Naive thymus-derived CD8-positive, alpha-beta T cell (primary cell): ENCODE data around the gene GATA1. TPM values are rescaled to one million over a fixed set of nuclear protein-coding genes. Genes with fewer than 3 reads are reported as not detected.

Experiments
- ATAC-seq, 2 donors: fragments of 150-1000 bp; cut with Tn5 transposase in 1 of 2; sonication (Bioruptor Pico), chemical (Tn5 transposase) in 1 of 2; 1 replicate in 1 of 2; 2 replicates in 1 of 2; pipeline ENCODE4 v1.10.0; 2021; ENCODE audit warnings: mild to moderate bottlenecking in 2 of 2, moderate library complexity in 2 of 2
- POLR2A ChIA-PET: fragments of 350-600 bp; sonication (Branson Sonifier 250); formaldehyde crosslinking; loops from one replicate; lab custom pipeline; 2021; ENCODE audit warnings: antibody characterized with exemption; lab: Charles Lee
- DNase-seq, 10 donors: peaks; one replicate each; pipeline versions ENCODE4 v3.0.0 to v3.0.0-alpha.2; 2020 to 2022
- H3K27ac Mint-ChIP-seq, 10 donors: one replicate each; pipeline ENCODE4 v1.8.0; 2020 to 2022; ENCODE audit warnings: mild to moderate bottlenecking in 10 of 10, mixed read lengths in 10 of 10, moderate library complexity in 4 of 10, inconsistent platforms in 1 of 10
- H3K27me3 Mint-ChIP-seq, 5 donors: one replicate each; pipeline ENCODE4 v1.8.0; 2021 to 2022; ENCODE audit warnings: mixed read lengths in 5 of 5
- H3K36me3 Mint-ChIP-seq, 3 donors: one replicate each; pipeline ENCODE4 v1.8.0; 2020 to 2022; ENCODE audit warnings: mixed read lengths in 3 of 3, mild to moderate bottlenecking in 2 of 3, inconsistent platforms in 1 of 3
- H3K4me1 Mint-ChIP-seq, 4 donors: one replicate each; pipeline ENCODE4 v1.8.0; 2021 to 2022; ENCODE audit warnings: mixed read lengths in 4 of 4
- H3K4me3 Mint-ChIP-seq, 10 donors: one replicate each; pipeline ENCODE4 v1.8.0; 2020 to 2022; ENCODE audit warnings: mild to moderate bottlenecking in 10 of 10, mixed read lengths in 10 of 10, moderate library complexity in 6 of 10, inconsistent platforms in 1 of 10
- H3K9me3 Mint-ChIP-seq, 9 donors: one replicate each; pipeline ENCODE4 v1.8.0; 2020 to 2022; ENCODE audit warnings: mixed read lengths in 9 of 9, mild to moderate bottlenecking in 3 of 9, inconsistent platforms in 1 of 9, moderate library complexity in 1 of 9
- polyA plus RNA-seq, 3 donors: library from polyadenylated mRNA; unstranded; fragments of 300-500 nt; fragmentation: Illumina TruSeq; gene quantifications; one replicate each; pipeline ENCODE4 v1.2.3, GENCODE V29; 2021
- total RNA-seq, 8 experiments: library from RNA in 2 of 8; stranded (reverse) in 2 of 8; gene quantifications; one replicate each; pipeline ENCODE4 v1.2.3 and lab custom pipeline; 2021 to 2026

The GATA1 gene
- total and polyA plus RNA-seq, 5 experiments from 2014 or later = not detected

DNA sequence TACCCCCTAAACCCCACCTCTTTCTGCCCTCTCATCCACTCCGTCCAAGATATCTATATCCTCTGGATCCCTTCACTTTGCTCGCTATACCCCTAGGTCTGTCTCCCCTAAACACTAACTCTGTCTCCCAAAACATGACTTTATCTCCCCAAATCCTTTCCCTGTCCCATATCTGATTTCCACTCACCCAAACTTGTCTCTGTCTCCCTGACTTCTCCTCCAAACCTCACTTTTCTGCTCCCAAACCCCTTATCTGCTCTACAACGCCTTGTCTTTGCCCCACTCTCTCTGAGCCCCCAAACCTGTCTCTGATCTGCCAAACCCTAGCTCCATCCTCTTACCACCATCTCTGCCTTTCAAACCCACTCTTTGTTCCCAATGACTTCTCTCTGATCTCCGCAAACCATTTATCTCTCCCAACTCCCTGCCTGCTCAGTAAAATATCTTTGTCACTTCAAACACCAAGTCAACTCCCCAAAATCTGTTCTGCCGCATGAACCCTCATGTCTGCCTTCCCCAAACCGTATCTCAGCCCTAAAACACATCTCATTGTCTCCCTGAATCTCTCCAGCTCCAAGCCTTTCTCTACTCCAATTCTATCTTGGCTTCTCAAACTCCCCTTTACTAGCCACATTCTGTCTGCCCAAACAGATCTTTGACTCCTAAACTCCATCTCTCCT, 575 bp downstream of the GATA1 start:
- no peak for ATAC-seq
- DNase-seq = no peak
- POLR2A ChIA-PET = no interaction called here
- H3K9me3 Mint-ChIP-seq = peaks cover 0 to 2% (median 0%) of the 10 kb centered on the region in 9 donors
- no peaks in the 10 kb centered on the region for H3K27me3 Mint-ChIP-seq
- H3K27ac Mint-ChIP-seq = peak overlapping the region in 1 of 10 donors; percentile 8
- H3K4me3 Mint-ChIP-seq = no peak overlapping the region
- H3K4me1 Mint-ChIP-seq = peaks cover 13 to 24% (median 16%) of the 10 kb centered on the region in 4 donors
- H3K36me3 Mint-ChIP-seq = no peaks in the 10 kb centered on the region

DNA sequence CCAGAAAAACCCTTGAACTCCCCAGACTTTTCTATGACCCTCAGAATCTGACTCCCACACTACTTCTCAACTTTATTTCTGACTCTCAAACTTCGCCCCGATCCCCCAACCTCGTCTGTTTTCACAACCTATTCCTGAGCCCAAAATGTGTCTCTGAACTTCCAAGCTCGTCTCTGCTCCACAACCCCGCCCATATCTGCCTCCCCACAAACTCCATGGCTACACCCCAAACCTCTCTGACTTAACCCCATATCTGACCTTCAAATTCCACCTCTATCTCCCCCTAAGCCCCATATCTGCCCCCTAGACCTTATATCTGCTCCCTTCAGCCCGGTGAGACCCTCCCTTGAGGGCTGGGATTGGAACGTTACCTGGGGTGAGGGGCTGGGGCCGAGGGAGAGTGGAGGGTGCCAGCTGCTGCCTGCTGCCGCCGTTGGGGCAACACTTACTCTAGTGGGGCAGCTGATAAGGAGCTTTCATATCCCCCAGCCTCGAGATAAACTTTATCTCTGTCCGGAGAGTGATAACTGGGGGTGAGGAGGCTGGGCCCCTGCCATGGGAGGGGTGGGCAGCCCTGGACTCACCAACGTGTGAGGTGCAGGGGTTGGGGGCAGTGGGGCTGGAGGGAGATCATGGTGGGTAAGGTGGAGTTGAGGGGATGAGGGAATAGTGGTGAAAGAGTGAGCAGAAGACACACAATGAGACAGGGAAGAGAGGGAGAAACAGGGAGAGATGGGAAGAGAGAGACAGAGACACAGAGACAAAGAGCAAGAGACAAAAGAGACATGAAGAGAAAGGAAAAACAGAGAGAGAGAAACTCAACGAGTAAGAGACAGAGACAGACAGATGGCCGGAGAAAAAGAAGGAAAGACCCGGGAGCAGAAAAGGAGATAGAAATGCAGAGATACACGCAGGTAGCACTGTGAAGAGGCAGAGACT, 1.4 kb downstream of the GATA1 start:
- Mint-ChIP-seq H3K4me1 (peaks cover 13 to 24% (median 16%) of the 10 kb centered on the region in 4 donors), H3K9me3 (peaks cover 0 to 2% (median 0%) of the 10 kb centered on the region in 9 donors), H3K27ac (peak overlapping the region in 4 of 10 donors; percentile 16 to 95 (median 50)), H3K27me3 (no peaks in the 10 kb centered on the region), H3K4me3 (peak overlapping the region in 1 of 10 donors; percentile 64), H3K36me3 (no peaks in the 10 kb centered on the region)
- ATAC-seq (no peak), DNase-seq (no peak)
- POLR2A ChIA-PET = no interaction called here

DNA sequence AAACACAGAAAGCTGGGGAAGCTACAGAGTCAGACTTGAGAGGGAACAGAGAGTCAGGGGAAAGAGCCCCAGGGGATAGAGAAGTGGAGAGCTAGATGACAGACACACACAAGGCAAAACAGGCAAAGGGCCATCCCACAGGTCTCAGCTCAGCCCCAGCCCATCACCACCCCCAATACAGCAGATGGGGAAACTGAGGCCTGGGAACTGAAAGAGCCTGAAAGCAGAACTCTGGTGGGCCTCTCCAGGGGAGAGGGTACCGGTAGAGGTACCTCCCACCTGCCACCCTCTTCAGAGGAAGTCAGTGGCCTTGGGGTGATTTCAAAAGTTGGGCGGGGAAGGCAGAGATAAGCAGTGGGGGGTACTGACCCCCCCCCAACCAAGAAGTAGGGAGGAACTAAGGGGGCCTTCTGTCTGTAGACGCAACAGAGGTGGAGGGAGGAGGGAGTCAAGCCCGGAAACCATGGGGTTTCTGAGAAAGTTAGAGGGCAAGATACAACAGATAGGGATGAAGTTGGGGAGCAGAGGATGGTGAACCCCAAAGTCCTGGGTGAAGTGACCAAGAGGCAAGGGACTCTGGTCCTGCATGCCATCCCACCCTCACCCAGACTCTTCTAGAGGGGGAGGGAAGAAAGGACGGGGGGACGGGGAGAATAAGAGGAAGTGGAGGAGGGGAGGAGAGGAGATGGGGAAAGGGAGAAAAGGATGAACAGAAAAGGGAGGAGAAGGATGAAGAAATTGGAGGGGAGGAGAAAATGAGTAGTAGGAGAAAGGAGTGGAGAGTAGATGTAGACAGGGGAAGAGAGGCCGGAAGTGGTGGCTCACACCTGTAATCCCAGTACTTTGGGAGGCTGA, 3.2 kb downstream of the GATA1 start:
- Mint-ChIP-seq H3K36me3 (no peaks in the 10 kb centered on the region), H3K27me3 (no peaks in the 10 kb centered on the region), H3K4me1 (peaks cover 13 to 24% (median 16%) of the 10 kb centered on the region in 4 donors), H3K4me3 (peak overlapping the region in 5 of 10 donors; percentile 36 to 75 (median 64)), H3K9me3 (peaks cover 0 to 2% (median 0%) of the 10 kb centered on the region in 9 donors), H3K27ac (peak overlapping the region in 9 of 10 donors; percentile 37 to 95 (median 72))
- ATAC-seq (peak in 1 of 2 donors; percentile 83), DNase-seq (peak in 2 of 10 donors; percentile 18 to 19)
- POLR2A ChIA-PET = no interaction called here

DNA sequence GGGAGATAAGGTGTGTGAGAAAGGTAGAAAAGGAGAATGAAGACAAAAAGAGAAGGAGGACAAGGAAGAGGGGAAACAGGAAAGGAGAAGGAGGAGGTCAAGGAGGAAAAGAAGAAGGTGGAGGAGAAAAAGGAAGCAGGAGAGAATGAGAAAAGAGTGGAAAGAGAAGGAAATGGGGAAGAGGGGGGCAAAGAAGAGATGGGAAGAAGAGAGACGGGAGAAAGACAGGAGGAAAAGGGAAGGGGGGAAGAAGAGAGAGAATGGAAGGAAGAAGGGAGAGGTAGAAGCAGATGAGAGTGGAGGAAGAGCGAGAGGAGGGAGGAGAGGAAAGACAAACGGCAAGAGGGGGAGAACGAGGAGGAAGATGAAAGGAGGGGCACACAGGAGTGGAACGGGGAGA, 4.1 kb downstream of the GATA1 start:
- ATAC-seq = no peak
- no peaks in the 10 kb centered on the region for H3K27me3 Mint-ChIP-seq
- peaks cover 13 to 24% (median 14%) of the 10 kb centered on the region in 4 donors for H3K4me1 Mint-ChIP-seq
- H3K4me3 Mint-ChIP-seq = no peak overlapping the region
- H3K9me3 Mint-ChIP-seq = peaks cover 0 to 2% (median 0%) of the 10 kb centered on the region in 9 donors
- no peaks in the 10 kb centered on the region for H3K36me3 Mint-ChIP-seq
- POLR2A ChIA-PET = no interaction called here
- no peak for DNase-seq
- H3K27ac Mint-ChIP-seq = peak overlapping the region in 1 of 10 donors; percentile 95

DNA sequence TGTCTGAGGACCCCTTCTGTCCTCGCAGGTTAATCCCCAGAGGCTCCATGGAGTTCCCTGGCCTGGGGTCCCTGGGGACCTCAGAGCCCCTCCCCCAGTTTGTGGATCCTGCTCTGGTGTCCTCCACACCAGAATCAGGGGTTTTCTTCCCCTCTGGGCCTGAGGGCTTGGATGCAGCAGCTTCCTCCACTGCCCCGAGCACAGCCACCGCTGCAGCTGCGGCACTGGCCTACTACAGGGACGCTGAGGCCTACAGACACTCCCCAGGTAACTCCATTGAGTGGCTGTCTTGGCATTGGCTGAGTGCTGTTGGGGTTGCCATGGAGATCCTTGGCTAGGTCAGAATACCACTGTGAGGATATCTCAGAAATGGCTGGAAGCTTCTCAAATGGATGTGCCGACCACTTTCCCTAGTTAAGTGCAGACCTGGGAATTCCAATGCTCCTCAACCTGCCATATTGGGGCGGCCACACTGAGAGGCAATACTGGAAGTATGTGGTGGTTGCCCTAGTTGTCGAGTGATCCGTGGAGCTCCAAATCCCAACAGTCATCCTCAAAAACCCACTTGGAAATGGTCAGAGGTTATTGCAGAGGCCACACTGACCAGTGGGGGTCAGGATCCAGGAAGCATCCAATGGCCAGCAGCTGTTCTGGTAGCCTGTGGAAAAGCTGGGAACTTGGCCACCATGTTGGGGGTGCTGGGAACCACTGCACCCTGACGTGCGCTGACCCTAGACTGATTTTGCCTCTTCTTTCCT, 4.9 kb downstream of the GATA1 start:
- POLR2A ChIA-PET = no interaction called here
- Mint-ChIP-seq H3K27me3 (no peaks in the 10 kb centered on the region), H3K9me3 (peaks cover 0 to 2% (median 0%) of the 10 kb centered on the region in 9 donors), H3K27ac (peak overlapping the region in 1 of 10 donors; percentile 95), H3K4me3 (no peak overlapping the region), H3K4me1 (peaks cover 13 to 24% (median 14%) of the 10 kb centered on the region in 4 donors), H3K36me3 (no peaks in the 10 kb centered on the region)
- ATAC-seq (no peak), DNase-seq (no peak)

DNA sequence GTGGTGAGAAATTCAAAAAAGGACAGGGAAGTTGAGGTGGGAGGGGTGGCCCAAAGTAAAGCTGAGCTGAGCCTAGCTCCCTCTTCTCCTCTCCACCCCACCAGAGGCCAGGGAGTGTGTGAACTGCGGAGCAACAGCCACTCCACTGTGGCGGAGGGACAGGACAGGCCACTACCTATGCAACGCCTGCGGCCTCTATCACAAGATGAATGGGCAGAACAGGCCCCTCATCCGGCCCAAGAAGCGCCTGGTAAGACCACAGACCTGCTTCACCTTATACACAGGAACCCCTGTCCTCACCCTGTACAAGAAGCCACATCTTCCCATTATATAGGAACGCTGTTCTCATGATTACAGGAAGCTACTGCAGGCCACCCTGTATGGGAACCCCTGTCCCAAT, 5.8 kb downstream of the GATA1 start:
- ATAC-seq = no peak
- H3K27ac Mint-ChIP-seq = no peak overlapping the region
- H3K36me3 Mint-ChIP-seq = no peaks in the 10 kb centered on the region
- POLR2A ChIA-PET = no interaction called here
- H3K4me3 Mint-ChIP-seq = no peak overlapping the region
- no peak for DNase-seq
- peaks cover 0 to 2% (median 0%) of the 10 kb centered on the region in 9 donors for H3K9me3 Mint-ChIP-seq
- H3K4me1 Mint-ChIP-seq = peaks cover 13 to 24% (median 14%) of the 10 kb centered on the region in 4 donors
- no peaks in the 10 kb centered on the region for H3K27me3 Mint-ChIP-seq

DNA sequence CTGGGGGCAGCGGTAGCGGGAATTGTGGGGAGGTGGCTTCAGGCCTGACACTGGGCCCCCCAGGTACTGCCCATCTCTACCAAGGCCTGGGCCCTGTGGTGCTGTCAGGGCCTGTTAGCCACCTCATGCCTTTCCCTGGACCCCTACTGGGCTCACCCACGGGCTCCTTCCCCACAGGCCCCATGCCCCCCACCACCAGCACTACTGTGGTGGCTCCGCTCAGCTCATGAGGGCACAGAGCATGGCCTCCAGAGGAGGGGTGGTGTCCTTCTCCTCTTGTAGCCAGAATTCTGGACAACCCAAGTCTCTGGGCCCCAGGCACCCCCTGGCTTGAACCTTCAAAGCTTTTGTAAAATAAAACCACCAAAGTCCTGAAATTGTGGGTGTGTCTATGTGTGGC, 7.5 kb downstream of the GATA1 start:
- no peaks in the 10 kb centered on the region for H3K27me3 Mint-ChIP-seq
- no peak overlapping the region for H3K27ac Mint-ChIP-seq
- H3K4me3 Mint-ChIP-seq = no peak overlapping the region
- no peaks in the 10 kb centered on the region for H3K36me3 Mint-ChIP-seq
- ATAC-seq (no peak), DNase-seq (no peak)
- H3K4me1 Mint-ChIP-seq = peaks cover 8 to 14% (median 11%) of the 10 kb centered on the region in 4 donors
- POLR2A ChIA-PET = no interaction called here
- H3K9me3 Mint-ChIP-seq = peaks cover 0 to 2% (median 0%) of the 10 kb centered on the region in 9 donors

DNA sequence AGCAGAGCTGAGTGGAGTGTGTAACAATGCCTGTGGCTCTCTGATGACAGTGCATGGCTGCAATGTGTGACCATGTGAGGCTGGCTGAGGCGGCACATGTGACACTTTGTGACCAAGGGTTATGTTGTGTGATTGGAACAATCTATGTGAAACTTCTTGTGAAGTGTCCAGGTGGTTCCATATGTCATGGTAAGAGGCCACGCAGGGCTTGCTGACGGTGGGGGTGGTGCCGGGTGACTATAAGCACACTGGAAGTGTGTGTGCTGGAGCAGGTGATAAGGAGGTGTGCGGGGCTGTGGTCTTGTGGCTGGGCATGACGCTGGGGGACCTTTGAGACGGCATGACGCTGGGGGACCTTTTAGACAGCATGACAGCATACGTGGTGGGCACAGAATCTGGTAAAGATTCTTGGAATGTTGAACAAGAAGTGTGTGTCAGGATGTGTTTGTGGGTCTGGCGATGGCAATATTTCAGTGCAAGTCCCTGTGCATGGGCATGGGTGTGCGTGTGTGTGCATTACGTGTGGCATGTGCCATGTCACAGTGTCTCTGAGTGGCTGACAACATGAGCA, 8.0 kb downstream of the GATA1 start:
- no peaks in the 10 kb centered on the region for H3K36me3 Mint-ChIP-seq
- no peak overlapping the region for H3K27ac Mint-ChIP-seq
- DNase-seq = no peak
- no peak for ATAC-seq
- POLR2A ChIA-PET = no interaction called here
- H3K4me3 Mint-ChIP-seq = no peak overlapping the region
- H3K9me3 Mint-ChIP-seq = no peaks in the 10 kb centered on the region
- H3K27me3 Mint-ChIP-seq = no peaks in the 10 kb centered on the region
- H3K4me1 Mint-ChIP-seq = peaks cover 6 to 10% (median 8%) of the 10 kb centered on the region in 4 donors

DNA sequence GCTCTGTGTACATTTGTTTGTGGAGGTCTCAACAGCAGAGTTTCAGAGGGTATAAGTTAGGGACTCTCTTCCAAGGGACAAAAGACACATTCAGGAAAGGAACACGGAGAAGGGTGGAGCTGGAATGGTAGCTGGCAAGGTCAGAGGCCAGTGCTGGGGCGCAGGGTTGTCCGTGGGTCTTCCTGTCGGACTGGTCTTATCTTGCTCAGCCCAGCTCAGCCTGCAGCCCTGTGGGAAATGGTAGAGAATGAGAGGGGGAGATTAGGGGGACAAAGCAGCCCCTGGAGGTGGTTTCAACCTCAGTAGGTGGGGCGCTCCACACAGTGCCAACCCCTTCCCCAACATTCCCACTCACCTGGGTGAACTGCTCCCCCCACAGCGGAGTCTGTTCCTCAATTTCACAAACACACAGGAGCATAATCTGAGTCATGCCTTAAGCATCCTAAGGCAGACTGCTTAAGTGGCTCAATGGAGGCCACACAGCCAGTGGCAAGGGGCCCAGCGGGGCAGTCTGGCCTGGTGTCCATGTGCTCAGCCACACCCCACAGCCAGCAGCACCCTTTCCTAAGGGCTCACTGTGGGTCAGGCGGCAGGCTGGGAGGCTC, 8.6 kb downstream of the GATA1 start:
- no peak for ATAC-seq
- no peak for DNase-seq
- H3K36me3 Mint-ChIP-seq = no peaks in the 10 kb centered on the region
- no peak overlapping the region for H3K4me3 Mint-ChIP-seq
- H3K27me3 Mint-ChIP-seq = no peaks in the 10 kb centered on the region
- H3K27ac Mint-ChIP-seq = no peak overlapping the region
- H3K9me3 Mint-ChIP-seq = no peaks in the 10 kb centered on the region
- peaks cover 0 to 4% (median 2%) of the 10 kb centered on the region in 4 donors for H3K4me1 Mint-ChIP-seq
- POLR2A ChIA-PET = no interaction called here

DNA sequence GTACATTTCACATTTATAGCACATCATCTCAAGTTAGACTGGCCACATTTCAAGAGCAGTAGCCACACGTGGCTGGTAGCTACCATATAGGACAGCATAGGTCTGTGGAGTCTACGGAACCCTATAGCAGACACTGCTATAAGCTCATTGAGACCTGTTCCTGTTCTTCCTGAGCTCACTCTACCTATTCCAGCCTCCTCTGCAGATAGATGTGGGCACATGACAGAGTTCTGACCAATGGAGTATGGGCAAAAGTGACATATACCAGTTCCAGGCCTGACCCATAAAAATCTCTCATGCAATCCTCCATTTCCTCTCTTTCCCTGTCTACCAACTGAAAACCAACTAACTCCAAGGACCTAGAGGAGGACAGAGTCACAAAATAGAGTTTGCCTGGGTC, 11.9 kb downstream of the GATA1 start:
- POLR2A ChIA-PET = interaction anchor here (0.6 kb wide), 1 partner anchor 280 kb away, joined by 3 read pairs; no protein-coding TSS in a partner anchor
- no peak overlapping the region for H3K4me3 Mint-ChIP-seq
- ATAC-seq = no peak
- H3K4me1 Mint-ChIP-seq = peaks cover 6 to 20% (median 19%) of the 10 kb centered on the region in 4 donors
- no peak for DNase-seq
- H3K27ac Mint-ChIP-seq = no peak overlapping the region
- no peaks in the 10 kb centered on the region for H3K9me3 Mint-ChIP-seq
- peaks cover 0 to 2% (median 0%) of the 10 kb centered on the region in 3 donors for H3K36me3 Mint-ChIP-seq
- H3K27me3 Mint-ChIP-seq = no peaks in the 10 kb centered on the region
